ENCODE measurements around the gene IGF2BP1.

Gene IGF2BP1

DNA sequence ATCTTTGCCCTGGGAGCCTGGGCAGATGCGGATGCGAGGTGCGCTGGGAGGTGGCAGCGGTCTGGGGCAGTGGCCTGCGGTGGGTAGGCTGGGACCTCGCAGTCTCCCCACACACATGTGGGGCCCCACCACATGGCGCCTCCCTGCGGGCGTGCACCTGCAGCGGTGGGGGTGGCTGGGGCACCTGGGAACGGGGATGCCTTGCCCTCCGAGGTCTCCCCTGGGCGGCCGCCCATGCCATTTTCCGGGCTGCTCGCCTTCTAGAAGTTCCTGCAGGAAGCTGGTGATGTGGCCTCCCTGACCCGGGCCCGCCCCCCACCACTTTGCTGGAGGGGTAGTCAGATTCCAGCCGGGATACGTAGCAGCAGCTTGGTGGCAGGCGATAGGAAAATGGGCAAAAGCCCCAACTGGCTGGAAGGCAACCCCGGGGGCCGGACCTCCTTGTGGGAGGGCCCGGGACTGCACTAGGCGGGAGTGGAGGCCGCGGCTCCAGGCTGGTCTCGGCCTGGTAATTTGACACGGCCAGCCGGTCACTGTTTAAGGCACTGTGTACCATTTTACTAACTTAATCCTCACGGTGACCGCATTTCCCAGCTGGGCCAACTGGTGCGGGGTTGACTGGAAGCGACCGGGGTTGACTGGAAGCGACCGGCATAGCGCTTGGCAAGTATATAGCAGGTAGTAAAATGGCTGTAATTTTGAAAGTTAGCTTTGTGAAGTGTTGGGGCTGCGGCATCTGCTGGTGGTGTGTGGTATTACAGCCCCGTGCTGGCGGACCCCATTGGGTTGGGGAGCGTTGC lies 38.5 kb downstream of the IGF2BP1 start:
- Histone ChIP-seq H3K9me3 (ENCODE audit: insufficient read depth, low read length, severe bottlenecking) (no peaks in the 10 kb centered on the region), H3K36me3 (ENCODE audit: insufficient read depth, low read length) (no peaks in the 10 kb centered on the region), H3K27me3 (ENCODE audit: insufficient read depth, low read length, poor library complexity) (no peaks in the 10 kb centered on the region), H3K27ac (ENCODE audit: low read length) (no peak overlapping the region), H4K20me1 (ENCODE audit: insufficient read depth, low read length) (no peaks in the 10 kb centered on the region), H3K4me2 (ENCODE audit: insufficient read depth, low read length) (no peak overlapping the region), H3K9ac (ENCODE audit: low read depth, low read length) (no peak overlapping the region), H2AFZ (ENCODE audit: low read depth, low read length) (peak overlapping the region; percentile 43; the same call in 1 of the 2 replicates), H3K4me1 (ENCODE audit: insufficient read depth, low read length) (no peaks in the 10 kb centered on the region), H3K79me2 (ENCODE audit: insufficient read depth, low read length) (no peaks in the 10 kb centered on the region), H3K4me3 (ENCODE audit: low read depth in 1 of 2, low read length in 2 of 2) (no peak overlapping the region)
- ATAC-seq (ENCODE audit: insufficient read depth, low read depth) (0 out of 3 replicates have a peak, but pooled peaks have one; percentile 50), DNase-seq (peak; percentile 45)
- no peak for TF ChIP-seq EZH2 (IDR thresholded peaks at IDR 0.05; ENCODE audit: borderline replicate concordance, low read depth, low read length, severe bottlenecking)
- TF ChIP-seq, protein P1, sequence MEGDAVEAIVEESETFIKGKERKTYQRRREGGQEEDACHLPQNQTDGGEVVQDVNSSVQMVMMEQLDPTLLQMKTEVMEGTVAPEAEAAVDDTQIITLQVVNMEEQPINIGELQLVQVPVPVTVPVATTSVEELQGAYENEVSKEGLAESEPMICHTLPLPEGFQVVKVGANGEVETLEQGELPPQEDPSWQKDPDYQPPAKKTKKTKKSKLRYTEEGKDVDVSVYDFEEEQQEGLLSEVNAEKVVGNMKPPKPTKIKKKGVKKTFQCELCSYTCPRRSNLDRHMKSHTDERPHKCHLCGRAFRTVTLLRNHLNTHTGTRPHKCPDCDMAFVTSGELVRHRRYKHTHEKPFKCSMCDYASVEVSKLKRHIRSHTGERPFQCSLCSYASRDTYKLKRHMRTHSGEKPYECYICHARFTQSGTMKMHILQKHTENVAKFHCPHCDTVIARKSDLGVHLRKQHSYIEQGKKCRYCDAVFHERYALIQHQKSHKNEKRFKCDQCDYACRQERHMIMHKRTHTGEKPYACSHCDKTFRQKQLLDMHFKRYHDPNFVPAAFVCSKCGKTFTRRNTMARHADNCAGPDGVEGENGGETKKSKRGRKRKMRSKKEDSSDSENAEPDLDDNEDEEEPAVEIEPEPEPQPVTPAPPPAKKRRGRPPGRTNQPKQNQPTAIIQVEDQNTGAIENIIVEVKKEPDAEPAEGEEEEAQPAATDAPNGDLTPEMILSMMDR (IDR thresholded peaks at IDR 0.05; ENCODE audit: borderline replicate concordance, extremely low read depth, low read length, poor library complexity, severe bottlenecking): peak; percentile 72

DNA sequence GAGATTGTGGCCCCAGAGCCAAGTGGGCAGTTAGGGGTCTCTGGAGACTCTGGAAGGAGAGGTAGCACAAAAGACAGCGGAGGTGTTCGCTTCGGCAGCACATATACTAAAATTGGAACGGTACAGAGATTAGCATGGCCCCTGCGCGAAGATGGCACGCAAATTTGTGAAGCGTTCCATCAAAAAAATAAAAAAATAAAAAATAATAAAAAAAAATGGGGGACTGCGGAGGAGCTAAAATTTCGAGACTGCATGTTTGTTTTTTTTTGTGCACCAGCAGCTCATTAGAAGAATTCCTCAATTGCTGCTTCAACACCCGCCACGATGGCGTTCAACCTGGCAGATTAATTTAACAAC lies 39.1 kb downstream of the IGF2BP1 start:
- Histone ChIP-seq H3K27ac (ENCODE audit: low read length) (no peak overlapping the region), H3K4me2 (ENCODE audit: insufficient read depth, low read length) (no peak overlapping the region), H3K9ac (ENCODE audit: low read depth, low read length) (no peak overlapping the region), H3K79me2 (ENCODE audit: insufficient read depth, low read length) (no peaks in the 10 kb centered on the region), H3K27me3 (ENCODE audit: insufficient read depth, low read length, poor library complexity) (no peaks in the 10 kb centered on the region), H4K20me1 (ENCODE audit: insufficient read depth, low read length) (no peaks in the 10 kb centered on the region), H3K9me3 (ENCODE audit: insufficient read depth, low read length, severe bottlenecking) (no peaks in the 10 kb centered on the region), H2AFZ (ENCODE audit: low read depth, low read length) (no peak overlapping the region), H3K4me1 (ENCODE audit: insufficient read depth, low read length) (no peaks in the 10 kb centered on the region), H3K4me3 (ENCODE audit: low read depth in 1 of 2, low read length in 2 of 2) (no peak overlapping the region), H3K36me3 (ENCODE audit: insufficient read depth, low read length) (no peaks in the 10 kb centered on the region)
- DNase-seq (no peak), ATAC-seq (ENCODE audit: insufficient read depth, low read depth) (no peak)
- no peak for TF ChIP-seq EZH2 (IDR thresholded peaks at IDR 0.05; ENCODE audit: borderline replicate concordance, low read depth, low read length, severe bottlenecking)
- TF ChIP-seq, protein P1 (IDR thresholded peaks at IDR 0.05; ENCODE audit: borderline replicate concordance, extremely low read depth, low read length, poor library complexity, severe bottlenecking): no peak

DNA sequence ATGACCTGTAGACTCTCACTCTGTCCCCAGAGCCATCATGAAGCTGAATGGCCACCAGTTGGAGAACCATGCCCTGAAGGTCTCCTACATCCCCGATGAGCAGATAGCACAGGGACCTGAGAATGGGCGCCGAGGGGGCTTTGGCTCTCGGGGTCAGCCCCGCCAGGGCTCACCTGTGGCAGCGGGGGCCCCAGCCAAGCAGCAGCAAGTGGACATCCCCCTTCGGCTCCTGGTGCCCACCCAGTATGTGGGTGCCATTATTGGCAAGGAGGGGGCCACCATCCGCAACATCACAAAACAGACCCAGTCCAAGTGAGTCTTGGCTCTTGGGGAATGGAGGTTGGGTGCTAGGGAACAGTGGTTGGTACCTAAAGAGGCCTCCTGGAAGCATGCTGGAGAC lies 41.0 kb downstream of the IGF2BP1 start:
- Histone ChIP-seq H3K36me3 (ENCODE audit: insufficient read depth, low read length) (no peaks in the 10 kb centered on the region), H3K4me3 (ENCODE audit: low read depth in 1 of 2, low read length in 2 of 2) (no peak overlapping the region)

More for the DNA sequence above, 41.0 kb downstream of the IGF2BP1 start:
- DNase-seq (no peak), ATAC-seq (ENCODE audit: insufficient read depth, low read depth) (no peak)
- Histone ChIP-seq H3K27ac (ENCODE audit: low read length) (no peak overlapping the region), H3K79me2 (ENCODE audit: insufficient read depth, low read length) (no peaks in the 10 kb centered on the region), H3K9me3 (ENCODE audit: insufficient read depth, low read length, severe bottlenecking) (no peaks in the 10 kb centered on the region), H3K9ac (ENCODE audit: low read depth, low read length) (no peak overlapping the region), H4K20me1 (ENCODE audit: insufficient read depth, low read length) (no peaks in the 10 kb centered on the region), H3K27me3 (ENCODE audit: insufficient read depth, low read length, poor library complexity) (peaks cover 2% of the 10 kb centered on the region), H3K4me2 (ENCODE audit: insufficient read depth, low read length) (no peak overlapping the region), H3K4me1 (ENCODE audit: insufficient read depth, low read length) (no peaks in the 10 kb centered on the region), H2AFZ (ENCODE audit: low read depth, low read length) (no peak overlapping the region)
- TF ChIP-seq, protein P1 (IDR thresholded peaks at IDR 0.05; ENCODE audit: borderline replicate concordance, extremely low read depth, low read length, poor library complexity, severe bottlenecking): no peak
- no peak for TF ChIP-seq EZH2 (IDR thresholded peaks at IDR 0.05; ENCODE audit: borderline replicate concordance, low read depth, low read length, severe bottlenecking)
